WERI-Rb-1 (cell line): ENCODE results near the gene INPP1.

Experiments
- DNase-seq: peaks from one replicate; pipeline ENCODE4 v3.0.0-alpha.2; 2020
- H3K27ac ChIP-seq: fragments of 250-450 bp; sonication (Bioruptor Pico); 2 replicates; pipeline ENCODE4 v1.5.1; 2020; ENCODE audit warnings: mild to moderate bottlenecking, moderate library complexity
- H3K27me3 ChIP-seq: fragments of 250-450 bp; sonication (Bioruptor Pico); 2 replicates; pipeline ENCODE4 v1.5.1; 2021; ENCODE audit warnings: mild to moderate bottlenecking, low read depth, moderate library complexity; ENCODE audit not compliant: insufficient read depth, severe bottlenecking
- H3K36me3 ChIP-seq: fragments of 250-450 bp; sonication (Bioruptor Pico); 2 replicates; pipeline ENCODE4 v1.5.1; 2020; ENCODE audit warnings: mild to moderate bottlenecking, moderate library complexity
- H3K4me3 ChIP-seq: 2 replicates; pipeline ENCODE4 v1.5.1; 2011; ENCODE audit warnings: low read depth, mild to moderate bottlenecking, control low read depth, low read length
- H3K9me3 ChIP-seq: fragments of 250-450 bp; sonication (Bioruptor Pico); 2 replicates; pipeline ENCODE4 v1.5.1; 2021; ENCODE audit warnings: mild to moderate bottlenecking, moderate library complexity; ENCODE audit not compliant: severe bottlenecking
- CTCF ChIP-seq: IDR thresholded peaks from 2 replicates; pipeline ENCODE4 v1.5.1; 2011; ENCODE audit warnings: low read depth, mild to moderate bottlenecking, control low read depth, inconsistent platforms, low read length

Gene INPP1

GRCh38 chr2:190420801-190421200 lies 77.4 kb downstream of the INPP1 start:
- Histone ChIP-seq H3K4me3 (no peak overlapping the region), H3K27ac (no peak overlapping the region), H3K9me3 (no peaks in the 10 kb centered on the region), H3K27me3 (no peaks in the 10 kb centered on the region), H3K36me3 (no peaks in the 10 kb centered on the region)
- no peak for TF ChIP-seq CTCF
- no peak for DNase-seq
